ENCODE results near the gene MOSMO. TPM values are rescaled to one million over a fixed set of nuclear protein-coding genes. Genes with fewer than 3 reads are reported as not detected.
"Not testable (repeated sequence)": the region's sequence is repeated elsewhere in the genome, so short reads cannot be mapped to it uniquely, and the experiment has no call there.

MOSMO gene
- total RNA-seq, 2 experiments from 2014 or later: 5.4 to 7.0 TPM

DNA sequence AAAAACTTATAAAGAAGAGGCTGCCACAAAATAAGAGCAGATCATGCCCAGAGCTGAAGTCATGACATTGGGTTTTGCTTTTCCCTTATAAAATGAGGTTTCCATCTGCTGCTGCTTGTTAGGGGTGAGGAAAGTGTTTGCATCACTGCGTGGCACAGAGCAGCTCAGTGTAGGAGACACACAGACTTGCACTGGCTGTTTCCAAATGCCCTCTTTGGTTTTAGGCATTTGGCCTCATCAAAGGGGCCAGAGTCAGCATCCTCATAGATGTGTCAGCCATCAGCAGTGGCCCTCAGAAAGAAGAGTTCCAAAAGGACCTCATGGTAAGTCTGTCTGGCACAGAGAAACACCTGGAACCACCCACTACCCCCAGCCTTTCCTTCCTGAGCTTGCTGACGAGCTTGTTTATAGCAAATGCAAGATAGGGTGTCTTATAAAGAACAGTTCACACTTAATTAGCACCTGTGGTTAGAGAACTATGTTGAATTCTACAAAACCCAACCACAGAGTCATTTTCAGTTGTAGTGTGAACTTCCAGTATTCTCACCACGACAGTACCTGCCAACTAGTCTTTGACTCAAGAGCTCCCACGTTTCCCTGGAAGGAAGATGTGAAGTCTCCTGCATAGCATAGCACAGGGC lies 101.5 kb downstream of the MOSMO start:
- no peak overlapping the region for H3K27ac Mint-ChIP-seq
- ChIA-PET CTCF (interaction anchor here (0.8 to 3.4 kb wide), 5 partner anchors 10 to 108 kb away, joined by 4 to 17 read pairs (median 5); no protein-coding TSS in a partner anchor), POLR2A (interaction anchor here (0.6 kb wide), 1 partner anchor 87 kb away, joined by 3 read pairs; no protein-coding TSS in a partner anchor)
- intact Hi-C loops (cut with micrococcal nuclease): no loop called here
- no peaks in the 10 kb centered on the region for H3K36me3 Mint-ChIP-seq (ENCODE audit: low read depth)
- ATAC-seq (no peak), DNase-seq (no peak)
- H3K4me3 Mint-ChIP-seq: no peak overlapping the region
- no peaks in the 10 kb centered on the region for H3K9me3 Mint-ChIP-seq
- H3K4me1 Mint-ChIP-seq (ENCODE audit: low read depth): peaks cover 8% of the 10 kb centered on the region
- no peaks in the 10 kb centered on the region for H3K27me3 Mint-ChIP-seq
- TF ChIP-seq, protein P1, sequence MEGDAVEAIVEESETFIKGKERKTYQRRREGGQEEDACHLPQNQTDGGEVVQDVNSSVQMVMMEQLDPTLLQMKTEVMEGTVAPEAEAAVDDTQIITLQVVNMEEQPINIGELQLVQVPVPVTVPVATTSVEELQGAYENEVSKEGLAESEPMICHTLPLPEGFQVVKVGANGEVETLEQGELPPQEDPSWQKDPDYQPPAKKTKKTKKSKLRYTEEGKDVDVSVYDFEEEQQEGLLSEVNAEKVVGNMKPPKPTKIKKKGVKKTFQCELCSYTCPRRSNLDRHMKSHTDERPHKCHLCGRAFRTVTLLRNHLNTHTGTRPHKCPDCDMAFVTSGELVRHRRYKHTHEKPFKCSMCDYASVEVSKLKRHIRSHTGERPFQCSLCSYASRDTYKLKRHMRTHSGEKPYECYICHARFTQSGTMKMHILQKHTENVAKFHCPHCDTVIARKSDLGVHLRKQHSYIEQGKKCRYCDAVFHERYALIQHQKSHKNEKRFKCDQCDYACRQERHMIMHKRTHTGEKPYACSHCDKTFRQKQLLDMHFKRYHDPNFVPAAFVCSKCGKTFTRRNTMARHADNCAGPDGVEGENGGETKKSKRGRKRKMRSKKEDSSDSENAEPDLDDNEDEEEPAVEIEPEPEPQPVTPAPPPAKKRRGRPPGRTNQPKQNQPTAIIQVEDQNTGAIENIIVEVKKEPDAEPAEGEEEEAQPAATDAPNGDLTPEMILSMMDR (IDR thresholded peaks at IDR 0.05): no peak

DNA sequence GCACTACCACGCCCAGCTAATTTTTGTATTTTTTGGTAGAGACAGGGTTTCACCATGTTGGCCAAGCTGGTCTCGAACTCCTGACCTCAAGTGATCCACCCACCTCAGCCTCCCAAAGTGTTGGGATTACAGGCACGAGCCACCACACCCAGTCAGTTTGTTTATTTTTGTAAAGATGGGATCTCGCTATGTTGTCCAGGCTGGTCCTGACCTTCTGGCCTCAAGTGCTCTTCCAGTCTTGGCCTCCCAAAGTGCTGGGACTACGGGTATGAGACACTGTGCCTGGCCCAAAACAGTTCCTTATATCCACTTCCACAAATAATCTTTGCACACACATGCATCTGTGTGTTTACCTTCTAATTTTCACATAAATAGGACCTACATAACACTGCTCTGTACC lies 103.7 kb downstream of the MOSMO start:
- H3K36me3 Mint-ChIP-seq (ENCODE audit: low read depth); H3K27me3 Mint-ChIP-seq; ATAC-seq; H3K27ac Mint-ChIP-seq; POLR2A ChIA-PET; DNase-seq; H3K9me3 Mint-ChIP-seq; H3K4me1 Mint-ChIP-seq (ENCODE audit: low read depth); intact Hi-C loops (cut with micrococcal nuclease); H3K4me3 Mint-ChIP-seq: not testable (repeated sequence)
- CTCF ChIA-PET: interaction anchor here (0.9 to 1.7 kb wide), 3 partner anchors 11 to 77 kb away, joined by 3 to 7 read pairs (median 5); no protein-coding TSS in a partner anchor

DNA sequence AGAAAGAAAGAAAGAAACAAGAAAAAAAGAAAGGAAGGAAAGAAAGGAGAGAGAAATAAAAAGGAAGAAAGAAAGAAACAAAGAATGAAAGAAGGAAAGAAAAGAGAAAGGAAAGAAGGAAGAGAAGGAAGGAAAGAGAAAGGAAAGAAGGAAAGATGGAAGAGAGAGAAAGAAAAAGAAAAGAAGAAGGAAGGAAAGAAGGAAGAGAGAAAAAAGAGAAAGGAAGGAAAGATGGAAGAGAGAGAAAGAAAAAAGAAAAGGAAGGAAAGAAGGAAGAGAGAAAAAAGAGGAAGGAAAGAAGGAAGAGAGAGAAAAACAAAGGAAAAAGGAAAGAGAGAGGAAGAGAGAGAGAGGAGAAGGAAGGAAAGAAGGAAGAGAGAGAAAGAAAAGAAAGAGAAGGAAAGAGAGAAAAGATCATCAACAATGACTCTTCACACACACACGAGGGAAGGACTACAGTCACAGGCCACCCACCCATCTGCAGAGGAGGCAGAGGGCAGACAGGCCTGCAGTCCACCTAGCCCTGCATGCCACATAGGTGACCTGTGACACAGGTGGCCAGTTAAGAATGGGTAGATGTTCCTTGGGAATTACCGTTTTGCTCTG lies 108.3 kb downstream of the MOSMO start:
- intact Hi-C loops (cut with micrococcal nuclease): no loop called here
- Mint-ChIP-seq H3K4me1 (ENCODE audit: low read depth) (no peaks in the 10 kb centered on the region), H3K9me3 (no peaks in the 10 kb centered on the region), H3K4me3 (no peak overlapping the region), H3K36me3 (ENCODE audit: low read depth) (no peaks in the 10 kb centered on the region), H3K27me3 (no peaks in the 10 kb centered on the region), H3K27ac (no peak overlapping the region)
- ATAC-seq (no peak), DNase-seq (no peak)
- CTCF ChIA-PET: interaction anchor here (1.4 kb wide), 1 partner anchor 26 kb away, joined by 4 read pairs; no protein-coding TSS in a partner anchor
- TF ChIP-seq, protein P1 (IDR thresholded peaks at IDR 0.05): peak; percentile 57
- POLR2A ChIA-PET: no interaction called here

DNA sequence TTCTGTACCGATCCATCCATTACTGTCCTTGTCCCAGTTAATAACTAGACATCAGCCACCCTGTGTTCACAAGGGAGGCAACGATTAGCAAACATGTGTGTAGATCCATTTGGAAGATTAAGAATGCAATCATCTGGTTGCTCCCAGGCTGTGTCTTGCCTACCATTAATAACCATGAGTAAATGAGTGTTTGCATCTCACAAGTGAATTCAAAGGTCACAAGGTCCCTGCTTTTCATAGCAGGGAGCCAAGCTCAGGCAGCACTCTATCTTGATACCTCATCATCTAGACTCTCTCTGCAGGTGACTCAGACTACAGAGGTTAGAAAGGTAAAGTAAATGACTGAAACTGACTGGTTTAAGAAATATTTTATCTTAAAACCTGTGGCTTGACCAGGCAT lies 109.7 kb downstream of the MOSMO start:
- Mint-ChIP-seq H3K9me3 (no peaks in the 10 kb centered on the region), H3K4me3 (no peak overlapping the region), H3K36me3 (ENCODE audit: low read depth) (no peaks in the 10 kb centered on the region), H3K27ac (no peak overlapping the region), H3K4me1 (ENCODE audit: low read depth) (no peaks in the 10 kb centered on the region), H3K27me3 (no peaks in the 10 kb centered on the region)
- intact Hi-C loops (cut with micrococcal nuclease): no loop called here
- TF ChIP-seq, protein P1 (IDR thresholded peaks at IDR 0.05): no peak
- DNase-seq (no peak), ATAC-seq (no peak)
- ChIA-PET POLR2A (no interaction called here), CTCF (no interaction called here)

DNA sequence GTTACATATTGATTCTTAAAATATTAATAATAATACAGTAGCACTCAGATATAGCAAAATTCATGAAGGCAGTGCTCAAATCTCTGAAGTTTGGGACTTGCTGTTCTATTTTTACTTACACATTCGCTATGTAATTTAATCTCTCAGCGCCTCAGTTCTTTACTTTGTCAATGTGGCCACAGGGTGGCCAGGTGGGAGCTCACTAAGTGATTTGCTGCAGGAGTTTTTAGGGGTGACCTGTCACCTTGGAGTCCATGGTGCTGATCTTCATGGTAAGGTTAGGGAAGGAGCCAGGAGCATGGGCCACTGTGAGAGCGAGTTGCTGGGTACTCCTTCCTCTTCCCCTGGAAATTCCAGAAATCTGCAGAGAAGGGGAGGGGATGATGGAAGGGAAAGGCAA lies 112.5 kb downstream of the MOSMO start:
- TF ChIP-seq, protein P1 (IDR thresholded peaks at IDR 0.05): no peak
- ChIA-PET POLR2A (no interaction called here), CTCF (interaction anchor here (0.9 to 1.4 kb wide), 3 partner anchors 21 to 68 kb away, joined by 4 read pairs; no protein-coding TSS in a partner anchor)
- Mint-ChIP-seq H3K27ac (no peak overlapping the region), H3K9me3 (no peaks in the 10 kb centered on the region), H3K4me1 (ENCODE audit: low read depth) (no peaks in the 10 kb centered on the region), H3K4me3 (no peak overlapping the region), H3K36me3 (ENCODE audit: low read depth) (no peaks in the 10 kb centered on the region), H3K27me3 (no peaks in the 10 kb centered on the region)
- ATAC-seq (no peak), DNase-seq (no peak)
- intact Hi-C loops (cut with micrococcal nuclease): no loop called here

Data from activated CD8-positive, alpha-beta T cell treated with anti-CD3 and anti-CD28 coated beads for 36 hours (primary cell).